KMS-11 (cell line): ENCODE data around the gene LMF2.
A peak's percentile ranks its signal among the peaks of the same experiment; 100 is the strongest.

Experiments used
- H2AFZ ChIP-seq: fragments of 200-600 bp; sonication (generic); 2 replicates; pipeline ENCODE4 v1.6.1; 2016; ENCODE audit warnings: antibody characterized with exemption, mixed run types, low read depth
- H3K27ac ChIP-seq: fragments of 200-600 bp; sonication (generic); 2 replicates; pipeline ENCODE4 v1.6.1; 2016; ENCODE audit warnings: mild to moderate bottlenecking, mixed run types
- H3K27me3 ChIP-seq: fragments of 200-600 bp; sonication (generic); 2 replicates; pipeline ENCODE4 v1.6.1; 2017; ENCODE audit warnings: mild to moderate bottlenecking, low read depth, mixed run types, moderate library complexity; ENCODE audit not compliant: insufficient read depth
- H3K36me3 ChIP-seq: fragments of 200-600 bp; sonication (generic); 2 replicates; pipeline ENCODE4 v1.6.1; 2017; ENCODE audit warnings: mild to moderate bottlenecking, mixed run types; ENCODE audit not compliant: insufficient read depth
- H3K4me1 ChIP-seq: fragments of 200-600 bp; sonication (generic); 2 replicates; pipeline ENCODE4 v1.6.1; 2016; ENCODE audit warnings: mild to moderate bottlenecking, low read depth, mixed run types; ENCODE audit not compliant: poor library complexity, severe bottlenecking
- H3K4me2 ChIP-seq: fragments of 200-600 bp; sonication (generic); 2 replicates; pipeline ENCODE4 v1.7.0; 2016; ENCODE audit warnings: mild to moderate bottlenecking, mixed run types
- H3K4me3 ChIP-seq: fragments of 200-600 bp; sonication (generic); IDR thresholded peaks from 2 replicates; pipeline ENCODE4 v1.6.1; 2017; ENCODE audit warnings: low read depth, low read length, mixed read lengths; ENCODE audit not compliant: insufficient read depth
- H3K79me2 ChIP-seq: fragments of 200-600 bp; sonication (generic); 2 replicates; pipeline ENCODE4 v1.6.1; 2016; ENCODE audit warnings: low read depth, mixed run types; ENCODE audit not compliant: insufficient read depth
- H3K9ac ChIP-seq: fragments of 200-600 bp; sonication (generic); 2 replicates; pipeline ENCODE4 v1.6.1; 2016; ENCODE audit warnings: mild to moderate bottlenecking, mixed run types
- H4K20me1 ChIP-seq: fragments of 200-600 bp; sonication (generic); 2 replicates; pipeline ENCODE4 v1.6.1; 2016; ENCODE audit warnings: mild to moderate bottlenecking, mixed run types; ENCODE audit not compliant: insufficient read depth
- TF ChIP-seq, protein P1 (sequence below): fragments of 200-600 bp; sonication (generic); conservative IDR thresholded peaks from 2 replicates; pipeline ENCODE4 v1.6.1; 2017; ENCODE audit warnings: low read depth, mild to moderate bottlenecking, antibody characterized with exemption, low read length, moderate library complexity, mixed read lengths

The LMF2 gene

DNA sequence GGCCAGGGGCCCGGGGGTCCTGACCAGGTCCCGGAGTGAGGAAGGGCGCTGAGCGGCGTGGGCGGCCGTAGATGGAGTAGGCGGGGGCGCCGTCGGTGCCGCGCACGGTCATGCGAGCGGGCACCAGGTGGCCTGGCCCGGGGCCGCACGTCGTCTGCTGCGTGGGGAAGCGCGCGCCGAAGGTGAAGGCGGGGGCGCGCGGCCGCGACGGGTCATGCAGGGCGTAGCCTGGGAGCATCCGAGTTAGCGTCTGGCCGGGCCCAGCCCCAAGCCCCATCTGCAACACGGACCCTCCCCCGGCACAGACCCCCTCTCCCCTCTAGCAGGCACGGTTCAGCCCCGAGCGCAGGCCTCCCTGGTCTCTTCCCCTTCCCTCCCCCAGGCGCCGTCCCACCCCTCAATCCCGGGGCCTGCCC, 24.1 kb upstream of the LMF2 start:
- Histone ChIP-seq H3K27ac (peak overlapping the region; percentile 91), H3K79me2 (no peaks in the 10 kb centered on the region), H4K20me1 (no peaks in the 10 kb centered on the region), H3K4me1 (peaks cover 28% of the 10 kb centered on the region), H3K4me3 (no peak overlapping the region), H3K27me3 (no peaks in the 10 kb centered on the region), H3K9ac (peak overlapping the region; percentile 93), H2AFZ (no peak overlapping the region), H3K4me2 (peak overlapping the region; percentile 54; the same call in 1 of the 2 replicates), H3K36me3 (no peaks in the 10 kb centered on the region)
- TF ChIP-seq, protein P1, sequence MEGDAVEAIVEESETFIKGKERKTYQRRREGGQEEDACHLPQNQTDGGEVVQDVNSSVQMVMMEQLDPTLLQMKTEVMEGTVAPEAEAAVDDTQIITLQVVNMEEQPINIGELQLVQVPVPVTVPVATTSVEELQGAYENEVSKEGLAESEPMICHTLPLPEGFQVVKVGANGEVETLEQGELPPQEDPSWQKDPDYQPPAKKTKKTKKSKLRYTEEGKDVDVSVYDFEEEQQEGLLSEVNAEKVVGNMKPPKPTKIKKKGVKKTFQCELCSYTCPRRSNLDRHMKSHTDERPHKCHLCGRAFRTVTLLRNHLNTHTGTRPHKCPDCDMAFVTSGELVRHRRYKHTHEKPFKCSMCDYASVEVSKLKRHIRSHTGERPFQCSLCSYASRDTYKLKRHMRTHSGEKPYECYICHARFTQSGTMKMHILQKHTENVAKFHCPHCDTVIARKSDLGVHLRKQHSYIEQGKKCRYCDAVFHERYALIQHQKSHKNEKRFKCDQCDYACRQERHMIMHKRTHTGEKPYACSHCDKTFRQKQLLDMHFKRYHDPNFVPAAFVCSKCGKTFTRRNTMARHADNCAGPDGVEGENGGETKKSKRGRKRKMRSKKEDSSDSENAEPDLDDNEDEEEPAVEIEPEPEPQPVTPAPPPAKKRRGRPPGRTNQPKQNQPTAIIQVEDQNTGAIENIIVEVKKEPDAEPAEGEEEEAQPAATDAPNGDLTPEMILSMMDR: no peak

DNA sequence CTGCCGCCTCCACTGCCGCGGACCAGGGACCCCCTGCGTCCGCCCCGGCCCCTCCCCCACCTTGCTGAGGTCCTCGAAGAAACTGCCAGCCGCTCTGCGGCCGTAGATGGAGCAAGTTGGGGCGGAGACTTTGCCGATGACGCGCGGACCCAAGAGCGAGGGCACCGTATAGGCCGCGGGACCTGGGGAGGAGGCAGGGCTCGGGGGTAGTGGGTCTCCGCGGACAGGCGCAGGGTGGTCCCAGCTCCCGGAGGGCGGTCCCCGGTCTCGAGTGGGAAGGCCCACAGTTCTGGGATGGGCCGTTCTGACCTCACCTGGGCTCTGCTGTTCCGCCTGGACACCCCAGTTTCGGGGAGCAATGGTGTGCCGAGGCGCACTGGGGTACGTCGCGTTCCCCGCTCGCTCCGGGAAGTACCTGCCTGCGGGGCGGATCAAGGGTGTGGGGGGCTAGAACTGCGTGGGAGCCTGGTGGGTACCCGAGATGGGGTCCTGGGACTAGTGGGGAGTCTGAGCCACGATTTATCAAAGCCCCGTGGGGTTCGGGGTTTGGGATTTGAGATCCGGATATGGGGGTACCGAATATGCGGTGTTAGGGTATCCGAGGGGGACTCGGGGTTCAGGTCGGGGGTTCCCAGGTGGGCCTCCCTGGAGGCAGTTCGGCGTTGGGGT, 23.5 kb upstream of the LMF2 start:
- H3K4me1 ChIP-seq: peaks cover 23% of the 10 kb centered on the region
- H3K27me3 ChIP-seq: no peaks in the 10 kb centered on the region
- TF ChIP-seq, protein P1: no peak
- H3K4me2 ChIP-seq: peak overlapping the region; percentile 54; the same call in 1 of the 2 replicates
- H3K79me2 ChIP-seq: no peaks in the 10 kb centered on the region
- peak overlapping the region; percentile 22; the same call in 1 of the 2 replicates for H2AFZ ChIP-seq
- no peaks in the 10 kb centered on the region for H3K36me3 ChIP-seq
- peak overlapping the region; percentile 93 for H3K9ac ChIP-seq
- H4K20me1 ChIP-seq: no peaks in the 10 kb centered on the region
- H3K27ac ChIP-seq: peak overlapping the region; percentile 91
- no peak overlapping the region for H3K4me3 ChIP-seq

DNA sequence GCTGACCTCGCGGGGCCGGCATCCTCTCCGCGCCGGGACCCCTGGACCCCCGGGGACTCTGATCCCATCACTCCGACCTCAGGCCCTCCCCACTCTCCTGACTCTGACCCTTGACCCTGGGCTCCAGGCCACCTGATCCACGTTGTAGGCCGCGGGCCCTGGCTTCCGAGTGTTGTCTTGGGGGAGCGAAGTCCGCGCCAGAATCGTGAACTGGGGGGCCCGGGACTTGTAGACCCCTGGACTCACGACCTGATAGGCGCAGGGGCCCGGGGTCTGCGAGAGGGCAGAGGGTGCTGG, 23.0 kb upstream of the LMF2 start:
- Histone ChIP-seq H3K79me2 (no peaks in the 10 kb centered on the region), H3K27ac (peak overlapping the region; percentile 91), H3K4me3 (no peak overlapping the region), H3K36me3 (no peaks in the 10 kb centered on the region), H3K4me2 (peak overlapping the region; percentile 54; the same call in 1 of the 2 replicates), H3K4me1 (peaks cover 18% of the 10 kb centered on the region), H2AFZ (no peak overlapping the region), H3K9ac (peak overlapping the region; percentile 93), H4K20me1 (no peaks in the 10 kb centered on the region), H3K27me3 (no peaks in the 10 kb centered on the region)
- TF ChIP-seq, protein P1: no peak

DNA sequence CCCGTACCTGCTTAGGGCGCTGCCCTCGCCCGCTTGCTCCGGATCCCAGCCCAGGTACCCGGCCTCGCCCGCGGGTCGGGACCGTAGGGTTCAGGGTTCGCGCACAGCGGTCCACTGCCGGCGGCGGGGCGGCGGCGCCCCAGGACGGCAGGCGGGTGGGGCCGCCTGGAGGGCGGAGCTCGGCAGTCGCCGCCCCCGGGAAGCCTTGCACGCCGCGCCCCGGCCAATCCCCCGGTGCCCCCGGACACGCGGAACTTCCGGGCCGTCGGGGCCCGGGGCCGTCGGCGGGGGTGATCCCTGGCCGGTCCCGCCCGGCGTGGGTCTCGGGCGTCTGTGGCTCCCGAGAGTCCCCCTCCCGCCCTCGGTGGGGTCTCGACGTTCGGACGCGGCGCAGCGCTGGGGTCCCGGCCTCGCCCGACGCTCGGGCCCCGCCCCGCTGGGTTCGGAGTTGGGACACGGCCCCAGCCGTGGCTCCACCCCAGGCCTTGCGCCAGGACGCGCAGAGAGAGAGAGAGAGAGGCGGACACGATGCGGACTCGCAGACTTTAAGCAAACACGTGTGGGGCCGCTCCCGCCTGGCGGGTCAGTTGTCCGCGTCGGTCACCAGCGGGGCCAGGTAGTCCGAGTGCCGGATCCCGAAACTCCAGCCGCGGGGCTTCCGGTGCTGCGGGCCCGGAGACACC, 22.5 kb upstream of the LMF2 start, which contains the start of gene TYMP:
TSS of gene TYMP (minus strand) at position 116 of the 683 bp plus-strand sequence. CDS start 303 bp downstream, outside the sequence.
- Histone ChIP-seq H3K4me3 (no peak within 1 kb of the TSS), H3K27ac (peak within 1 kb of the TSS; percentile 91), H3K9ac (peak within 1 kb of the TSS; percentile 93), H3K27me3 (no peaks in the 10 kb centered on the region), H2AFZ (no peak within 1 kb of the TSS), H3K4me1 (peaks cover 13% of the 10 kb centered on the region), H3K79me2 (no peaks in the 10 kb centered on the region), H4K20me1 (no peaks in the 10 kb centered on the region), H3K4me2 (peak within 1 kb of the TSS; percentile 54; the same call in 1 of the 2 replicates), H3K36me3 (no peaks in the 10 kb centered on the region)
- TF ChIP-seq, protein P1: no peak
